HG02763 (cell line): ENCODE measurements around the gene TXNDC5.
"Not testable (repeated sequence)": the region's sequence is repeated elsewhere in the genome, so short reads cannot be mapped to it uniquely, and the experiment has no call there.

Experiments used
- ATAC-seq: cut with Tn5 transposase; IDR thresholded peaks from one replicate; pipeline ENCODE4 v1.9.1; 2021; ENCODE audit warnings: mild to moderate bottlenecking, moderate library complexity; ENCODE audit not compliant: unreplicated experiment

Gene TXNDC5

GRCh38 chr6:7914991-7915789, 4.6 kb upstream of the TXNDC5 start:
- no peak for ATAC-seq

- ATAC-seq: no peak
Observed at GRCh38 chr6:7914311-7914710, 3.7 kb upstream of the TXNDC5 start.

GRCh38 chr6:7912736-7913517, 2.3 kb upstream of the TXNDC5 start:
- no peak for ATAC-seq

GRCh38 chr6:7912024-7912423, 1.4 kb upstream of the TXNDC5 start:
- no peak for ATAC-seq

GRCh38 chr6:7911345-7911725, 747 bp upstream of the TXNDC5 start:
- no peak for ATAC-seq

GRCh38 chr6:7910298-7910653, 312 bp downstream of the TXNDC5 start:
- ATAC-seq: peak; percentile 7

GRCh38 chr6:7909323-7910276, 988 bp downstream of the TXNDC5 start:
- ATAC-seq: peak; percentile 41

GRCh38 chr6:7907159-7907558, 3.4 kb downstream of the TXNDC5 start:
- no peak for ATAC-seq

- no peak for ATAC-seq
Observed at GRCh38 chr6:7906741-7907140, 3.8 kb downstream of the TXNDC5 start.

- no peak for ATAC-seq
Observed at GRCh38 chr6:7905416-7905815, 5.2 kb downstream of the TXNDC5 start.

- no peak for ATAC-seq
Observed at GRCh38 chr6:7904654-7905319, 5.8 kb downstream of the TXNDC5 start.

- no peak for ATAC-seq
Observed at GRCh38 chr6:7903673-7904072, 6.9 kb downstream of the TXNDC5 start.

- ATAC-seq: no peak
Observed at GRCh38 chr6:7902867-7903266, 7.7 kb downstream of the TXNDC5 start.

GRCh38 chr6:7902221-7902620, 8.4 kb downstream of the TXNDC5 start:
- no peak for ATAC-seq

GRCh38 chr6:7901780-7902179, 8.8 kb downstream of the TXNDC5 start:
- ATAC-seq: no peak

- ATAC-seq: no peak
Observed at GRCh38 chr6:7901056-7901455, 9.5 kb downstream of the TXNDC5 start.

- no peak for ATAC-seq
Observed at GRCh38 chr6:7900621-7901020, 10.0 kb downstream of the TXNDC5 start.

GRCh38 chr6:7899889-7900213, 10.7 kb downstream of the TXNDC5 start:
- ATAC-seq: no peak

- ATAC-seq: no peak
Observed at GRCh38 chr6:7899101-7899888, 11.3 kb downstream of the TXNDC5 start.

- ATAC-seq: not testable (repeated sequence)
Observed at GRCh38 chr6:7898193-7898586, 12.4 kb downstream of the TXNDC5 start.
